Breast epithelium (tissue), 3 donors: ENCODE measurements around the gene ATRN.

ENCODE experiments used
- POLR2AphosphoS5 ChIP-seq, 3 donors: sonication (generic); formaldehyde crosslinking; IDR thresholded peaks; one replicate each; pipeline ENCODE4 v1.6.1; 2017; ENCODE audit warnings: antibody characterized with exemption in 3 of 3
- TF ChIP-seq, protein P1 (sequence below), 3 donors: fragments of 450-650 bp; IDR thresholded peaks; one replicate each; pipeline ENCODE4 v1.5.1; 2016 to 2017; ENCODE audit warnings: antibody characterized with exemption in 3 of 3, mild to moderate bottlenecking in 3 of 3, moderate library complexity in 3 of 3

DNA sequence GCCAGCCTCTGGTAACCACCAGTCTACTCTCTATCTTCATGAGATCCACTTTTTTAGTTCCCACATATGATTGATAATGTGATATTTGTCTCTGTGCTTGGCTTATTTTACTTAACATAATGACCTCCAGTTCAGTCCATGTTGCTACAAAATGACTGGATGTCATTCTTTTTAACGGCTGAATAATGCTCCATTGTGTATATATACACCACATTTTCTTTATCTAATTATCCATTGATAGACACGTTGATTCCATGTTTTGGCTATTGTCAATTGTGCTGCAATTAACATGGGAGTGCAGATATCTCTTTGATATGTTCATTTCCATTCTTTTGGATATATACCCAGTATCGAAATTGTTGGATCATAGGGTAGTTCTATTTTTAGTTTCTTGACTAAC lies 89.3 kb downstream of the ATRN start:
- TF ChIP-seq, protein P1, sequence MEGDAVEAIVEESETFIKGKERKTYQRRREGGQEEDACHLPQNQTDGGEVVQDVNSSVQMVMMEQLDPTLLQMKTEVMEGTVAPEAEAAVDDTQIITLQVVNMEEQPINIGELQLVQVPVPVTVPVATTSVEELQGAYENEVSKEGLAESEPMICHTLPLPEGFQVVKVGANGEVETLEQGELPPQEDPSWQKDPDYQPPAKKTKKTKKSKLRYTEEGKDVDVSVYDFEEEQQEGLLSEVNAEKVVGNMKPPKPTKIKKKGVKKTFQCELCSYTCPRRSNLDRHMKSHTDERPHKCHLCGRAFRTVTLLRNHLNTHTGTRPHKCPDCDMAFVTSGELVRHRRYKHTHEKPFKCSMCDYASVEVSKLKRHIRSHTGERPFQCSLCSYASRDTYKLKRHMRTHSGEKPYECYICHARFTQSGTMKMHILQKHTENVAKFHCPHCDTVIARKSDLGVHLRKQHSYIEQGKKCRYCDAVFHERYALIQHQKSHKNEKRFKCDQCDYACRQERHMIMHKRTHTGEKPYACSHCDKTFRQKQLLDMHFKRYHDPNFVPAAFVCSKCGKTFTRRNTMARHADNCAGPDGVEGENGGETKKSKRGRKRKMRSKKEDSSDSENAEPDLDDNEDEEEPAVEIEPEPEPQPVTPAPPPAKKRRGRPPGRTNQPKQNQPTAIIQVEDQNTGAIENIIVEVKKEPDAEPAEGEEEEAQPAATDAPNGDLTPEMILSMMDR (IDR thresholded peaks at IDR 0.05) = no peak
- no peak for TF ChIP-seq POLR2AphosphoS5 (IDR thresholded peaks at IDR 0.05)
